Liver (tissue), 9 donors: ENCODE data around the gene SEMA4G. TPM values are rescaled to one million over a fixed set of nuclear protein-coding genes. Genes with fewer than 3 reads are reported as not detected.

ENCODE experiments used
- DNase-seq: peaks from one replicate; pipeline ENCODE4 v3.0.0-alpha.2; 2017; ENCODE audit warnings: low spot score
- H3K27ac ChIP-seq, 2 donors: one replicate each; pipeline ENCODE4 v1.7.0; 2013; ENCODE audit warnings: inconsistent platforms in 2 of 2, low read length in 2 of 2, control low read depth in 1 of 2, low read depth in 1 of 2, mild to moderate bottlenecking in 1 of 2
- H3K27me3 ChIP-seq, 4 donors: one replicate each; pipeline versions ENCODE4 v1.6.1 to v1.7.0; 2013; ENCODE audit warnings: low read length in 3 of 4, inconsistent platforms in 1 of 4, mild to moderate bottlenecking in 1 of 4, moderate library complexity in 1 of 4; ENCODE audit not compliant: control insufficient read depth in 4 of 4, insufficient read depth in 4 of 4
- H3K36me3 ChIP-seq, 4 donors: one replicate each; pipeline versions ENCODE4 v1.6.1 to v1.7.0; 2013; ENCODE audit warnings: low read length in 3 of 4, mild to moderate bottlenecking in 3 of 4, low read depth in 1 of 4, moderate library complexity in 1 of 4; ENCODE audit not compliant: control insufficient read depth in 4 of 4, insufficient read depth in 3 of 4
- H3K4me1 ChIP-seq, 4 donors: one replicate each; pipeline versions ENCODE4 v1.6.1 to v1.7.0; 2013; ENCODE audit warnings: low read length in 3 of 4, mild to moderate bottlenecking in 3 of 4, moderate library complexity in 1 of 4; ENCODE audit not compliant: control insufficient read depth in 4 of 4, insufficient read depth in 4 of 4
- H3K4me3 ChIP-seq, 3 donors: one replicate each; pipeline versions ENCODE4 v1.6.1 to v1.7.0; 2013; ENCODE audit warnings: low read length in 3 of 3, control low read depth in 1 of 3, low read depth in 1 of 3, mild to moderate bottlenecking in 1 of 3
- H3K9ac ChIP-seq, 2 donors: one replicate each; pipeline ENCODE4 v1.7.0; 2013; ENCODE audit warnings: low read length in 2 of 2, mild to moderate bottlenecking in 2 of 2, moderate library complexity in 2 of 2, control low read depth in 1 of 2, low read depth in 1 of 2
- H3K9me3 ChIP-seq, 4 donors: one replicate each; pipeline versions ENCODE4 v1.6.1 to v1.7.0; 2013; ENCODE audit warnings: low read length in 3 of 4; ENCODE audit not compliant: control insufficient read depth in 4 of 4
- ATF3 ChIP-seq: IDR thresholded peaks from 2 replicates; pipeline ENCODE4 v1.6.1; 2016; ENCODE audit warnings: antibody characterized with exemption
- CTCF ChIP-seq: fragments of 150-350 bp; IDR thresholded peaks from 2 replicates; pipeline ENCODE4 v1.5.1; 2017; ENCODE audit warnings: improper control_type of control experiment, low read depth, low read length; ENCODE audit not compliant: missing input control
- EGR1 ChIP-seq, 2 donors: IDR thresholded peaks; 2 replicates each; pipeline ENCODE4 v1.6.1; 2016 to 2018; ENCODE audit warnings: antibody characterized with exemption in 2 of 2, low read depth in 2 of 2
- FOXA1 ChIP-seq: IDR thresholded peaks from 2 replicates; pipeline ENCODE4 v1.6.1; 2016; ENCODE audit warnings: antibody characterized with exemption
- FOXA2 ChIP-seq: IDR thresholded peaks from 2 replicates; pipeline ENCODE4 v1.6.1; 2016; ENCODE audit warnings: antibody characterized with exemption
- GABPA ChIP-seq, 2 donors: IDR thresholded peaks in 1 of 2; conservative IDR thresholded peaks in 1 of 2; 2 replicates each; pipeline ENCODE4 v1.6.1; 2016; ENCODE audit warnings: antibody characterized with exemption in 2 of 2, mild to moderate bottlenecking in 1 of 2, moderate library complexity in 1 of 2
- HNF4A ChIP-seq, 2 donors: conservative IDR thresholded peaks; 2 replicates each; pipeline ENCODE4 v1.6.1; 2016; ENCODE audit warnings: antibody characterized with exemption in 2 of 2, mild to moderate bottlenecking in 2 of 2
- HNF4G ChIP-seq: IDR thresholded peaks from 2 replicates; pipeline ENCODE4 v1.6.1; 2016; ENCODE audit warnings: antibody characterized with exemption
- JUND ChIP-seq, 2 donors: IDR thresholded peaks; 2 replicates each; pipeline ENCODE4 v1.6.1; 2016; ENCODE audit warnings: antibody characterized with exemption in 2 of 2
- MAX ChIP-seq: IDR thresholded peaks from 2 replicates; pipeline ENCODE4 v1.6.1; 2016; ENCODE audit warnings: antibody characterized with exemption
- NR2F2 ChIP-seq: IDR thresholded peaks from 2 replicates; pipeline ENCODE4 v1.6.1; 2016; ENCODE audit warnings: antibody characterized with exemption
- RAD21 ChIP-seq, 2 donors: IDR thresholded peaks; 2 replicates each; pipeline ENCODE4 v1.6.1; 2016; ENCODE audit warnings: antibody characterized with exemption in 2 of 2, mild to moderate bottlenecking in 2 of 2
- REST ChIP-seq: IDR thresholded peaks from 2 replicates; pipeline ENCODE4 v1.6.1; 2016; ENCODE audit warnings: antibody characterized with exemption, mild to moderate bottlenecking
- RXRA ChIP-seq, 2 donors: IDR thresholded peaks; 2 replicates each; pipeline ENCODE4 v1.6.1; 2017 to 2018; ENCODE audit warnings: antibody characterized with exemption in 2 of 2, mild to moderate bottlenecking in 1 of 2
- SP1 ChIP-seq: IDR thresholded peaks from 2 replicates; pipeline ENCODE4 v1.6.1; 2018; ENCODE audit warnings: antibody characterized with exemption, mild to moderate bottlenecking
- TAF1 ChIP-seq: conservative IDR thresholded peaks from 2 replicates; pipeline ENCODE4 v1.6.1; 2016; ENCODE audit warnings: antibody characterized with exemption, mild to moderate bottlenecking
- YY1 ChIP-seq: IDR thresholded peaks from 2 replicates; pipeline ENCODE4 v1.6.1; 2016; ENCODE audit warnings: antibody characterized with exemption, mild to moderate bottlenecking
- ZBTB33 ChIP-seq: IDR thresholded peaks from 2 replicates; pipeline ENCODE4 v1.6.1; 2016; ENCODE audit warnings: antibody characterized with exemption
- polyA plus RNA-seq, 2 donors: library from polyadenylated mRNA; stranded (reverse) in 1 of 2; unstranded in 1 of 2; fragments of 200-250 nt in 1 of 2; fragments of >200 nt in 1 of 2; fragmentation: Nextera tagmentation in 1 of 2; extraction: Ambion mirVana in 1 of 2; gene quantifications; one replicate each; pipeline versions ENCODE4 v1.2.1 to v1.2.3, GENCODE V29; 2013 to 2015
- total RNA-seq, 2 donors: library from RNA; depleted of rRNA; stranded (reverse); fragments of >200 nt; gene quantifications; one replicate each; pipeline ENCODE4 v1.2.3, GENCODE V29; 2014
- donor health status: healthy.
- donor health status: healthy.
- donor health status: healthy.
- donor health status: healthy.
- donor health status: healthy.

SEMA4G gene
- total and polyA plus RNA-seq, 4 donors, result 13.9 to 56.0 (median 30.2) TPM

- TF ChIP-seq FOXA2 (no peak), SP1 (no peak), RXRA (IDR thresholded peaks at IDR 0.05) (no peak), RAD21 (IDR thresholded peaks at IDR 0.05) (no peak), FOXA1 (no peak), HNF4A (conservative IDR thresholded peaks at IDR 0.05) (no peak), JUND (IDR thresholded peaks at IDR 0.05) (no peak), MAX (no peak), EGR1 (IDR thresholded peaks at IDR 0.05; ENCODE audit: low read depth in 2 of 2) (no peak), REST (no peak), ATF3 (no peak), YY1 (no peak), GABPA (IDR thresholded peaks at IDR 0.05 in 1 of 2, conservative IDR thresholded peaks at IDR 0.05 in 1 of 2) (no peak), NR2F2 (no peak), HNF4G (no peak), ZBTB33 (no peak), TAF1 (no peak)
- H3K4me1 ChIP-seq, result no peaks in the 10 kb centered on the region
- no peak for DNase-seq
- peaks cover 10 to 70% (median 52%) of the 10 kb centered on the region in 4 donors for H3K36me3 ChIP-seq
- H3K9me3 ChIP-seq, result no peaks in the 10 kb centered on the region
- no peak overlapping the region for H3K4me3 ChIP-seq
- H3K27me3 ChIP-seq, result no peaks in the 10 kb centered on the region
- no peak overlapping the region for H3K27ac ChIP-seq
- H3K9ac ChIP-seq, result no peak overlapping the region
Observed at GRCh38 chr10:100943508-100943907, 25.8 kb upstream of the SEMA4G start.

- Histone ChIP-seq H3K27ac (no peak overlapping the region), H3K27me3 (no peaks in the 10 kb centered on the region), H3K9ac (no peak overlapping the region), H3K9me3 (no peaks in the 10 kb centered on the region), H3K36me3 (peaks cover 6 to 76% (median 56%) of the 10 kb centered on the region in 4 donors), H3K4me3 (no peak overlapping the region), H3K4me1 (no peaks in the 10 kb centered on the region)
- no peak for DNase-seq
- TF ChIP-seq FOXA1 (no peak), HNF4A (conservative IDR thresholded peaks at IDR 0.05) (no peak), ATF3 (no peak), RXRA (IDR thresholded peaks at IDR 0.05) (no peak), GABPA (IDR thresholded peaks at IDR 0.05 in 1 of 2, conservative IDR thresholded peaks at IDR 0.05 in 1 of 2) (no peak), REST (no peak), SP1 (no peak), RAD21 (IDR thresholded peaks at IDR 0.05) (no peak), ZBTB33 (no peak), TAF1 (no peak), EGR1 (IDR thresholded peaks at IDR 0.05; ENCODE audit: low read depth in 2 of 2) (no peak), HNF4G (no peak), NR2F2 (no peak), CTCF (no peak)
Observed at GRCh38 chr10:100945754-100946153, 23.6 kb upstream of the SEMA4G start.
